ENCODE measurements around the gene HDAC6. TPM values are rescaled to one million over a fixed set of nuclear protein-coding genes. Genes with fewer than 3 reads are reported as not detected.

HDAC6 gene
- total RNA-seq, 1 experiment from 2014 or later, result 49.4 TPM

GRCh38 chrX:48770296-48770695 lies 31.6 kb upstream of the HDAC6 start:
- no peaks in the 10 kb centered on the region for H3K27me3 ChIP-seq (replicated peaks; ENCODE audit: insufficient read depth, low read depth, low read length, poor library complexity)
- no peaks in the 10 kb centered on the region for H3K36me3 ChIP-seq (ENCODE audit: insufficient read depth, low read length, poor library complexity, severe bottlenecking)
- H3K4me1 ChIP-seq (ENCODE audit: insufficient read depth, low read length, poor library complexity, severe bottlenecking), result no peaks in the 10 kb centered on the region
- no peaks in the 10 kb centered on the region for H3K9me3 ChIP-seq (ENCODE audit: low read depth, low read length, poor library complexity, severe bottlenecking)
- ChIA-PET CTCF (no interaction called here), POLR2A (ENCODE audit: low non-redundant PET) (no interaction called here)
- intact Hi-C loops (cut with micrococcal nuclease; ENCODE audit: unreplicated experiment), result no loop called here
- no peak for DNase-seq (ENCODE audit: low spot score)
- no peak overlapping the region for H3K4me3 ChIP-seq (ENCODE audit: low read depth, low read length, poor library complexity, severe bottlenecking)
- no TSS peak for BruUV-seq (replicated peaks)
- no peak overlapping the region for H3K27ac ChIP-seq (ENCODE audit: low read depth, low read length, poor library complexity, severe bottlenecking)
- TF ChIP-seq EZH2 (IDR thresholded peaks at IDR 0.05; ENCODE audit: borderline replicate concordance, low read depth, low read length, poor library complexity, severe bottlenecking) (no peak), CTCF (conservative IDR thresholded peaks at IDR 0.05; ENCODE audit: low read depth, low read length) (no peak)

- ChIA-PET CTCF (no interaction called here), POLR2A (ENCODE audit: low non-redundant PET) (no interaction called here)
- Histone ChIP-seq H3K4me3 (ENCODE audit: low read depth, low read length, poor library complexity, severe bottlenecking) (no peak overlapping the region), H3K27ac (ENCODE audit: low read depth, low read length, poor library complexity, severe bottlenecking) (no peak overlapping the region), H3K9me3 (ENCODE audit: low read depth, low read length, poor library complexity, severe bottlenecking) (no peaks in the 10 kb centered on the region), H3K36me3 (ENCODE audit: insufficient read depth, low read length, poor library complexity, severe bottlenecking) (no peaks in the 10 kb centered on the region), H3K4me1 (ENCODE audit: insufficient read depth, low read length, poor library complexity, severe bottlenecking) (no peaks in the 10 kb centered on the region), H3K27me3 (replicated peaks; ENCODE audit: insufficient read depth, low read depth, low read length, poor library complexity) (no peaks in the 10 kb centered on the region)
- TF ChIP-seq CTCF (conservative IDR thresholded peaks at IDR 0.05; ENCODE audit: low read depth, low read length) (no peak), EZH2 (IDR thresholded peaks at IDR 0.05; ENCODE audit: borderline replicate concordance, low read depth, low read length, poor library complexity, severe bottlenecking) (no peak)
- intact Hi-C loops (cut with micrococcal nuclease; ENCODE audit: unreplicated experiment), result no loop called here
- DNase-seq (ENCODE audit: low spot score), result no peak
- BruUV-seq (replicated peaks), result no TSS peak
These were observed 29.3 kb upstream of the HDAC6 start for GRCh38 chrX:48772602-48773001.

GRCh38 chrX:48776818-48777439 lies 24.9 kb upstream of the HDAC6 start:
- no TSS peak for BruUV-seq (replicated peaks)
- H3K27ac ChIP-seq (ENCODE audit: low read depth, low read length, poor library complexity, severe bottlenecking), result no peak overlapping the region
- DNase-seq (ENCODE audit: low spot score), result no peak
- H3K9me3 ChIP-seq (ENCODE audit: low read depth, low read length, poor library complexity, severe bottlenecking), result no peaks in the 10 kb centered on the region
- ChIA-PET POLR2A (ENCODE audit: low non-redundant PET) (no interaction called here), CTCF (no interaction called here)
- intact Hi-C loops (cut with micrococcal nuclease; ENCODE audit: unreplicated experiment), result no loop called here
- H3K4me1 ChIP-seq (ENCODE audit: insufficient read depth, low read length, poor library complexity, severe bottlenecking), result no peaks in the 10 kb centered on the region
- no peak overlapping the region for H3K4me3 ChIP-seq (ENCODE audit: low read depth, low read length, poor library complexity, severe bottlenecking)
- TF ChIP-seq CTCF (conservative IDR thresholded peaks at IDR 0.05; ENCODE audit: low read depth, low read length) (no peak), EZH2 (IDR thresholded peaks at IDR 0.05; ENCODE audit: borderline replicate concordance, low read depth, low read length, poor library complexity, severe bottlenecking) (no peak)
- no peaks in the 10 kb centered on the region for H3K36me3 ChIP-seq (ENCODE audit: insufficient read depth, low read length, poor library complexity, severe bottlenecking)
- H3K27me3 ChIP-seq (replicated peaks; ENCODE audit: insufficient read depth, low read depth, low read length, poor library complexity), result no peaks in the 10 kb centered on the region

All from A673 (cell line).